Measurements from ENCODE around the gene TMEM178B. TPM values are rescaled to one million over a fixed set of nuclear protein-coding genes. Genes with fewer than 3 reads are reported as not detected.
"Not testable (repeated sequence)": the region's sequence is repeated elsewhere in the genome, so short reads cannot be mapped to it uniquely, and the experiment has no call there.

Gene TMEM178B
- total RNA-seq, 1 donor from 2014 or later, result 19.7 TPM

DNA sequence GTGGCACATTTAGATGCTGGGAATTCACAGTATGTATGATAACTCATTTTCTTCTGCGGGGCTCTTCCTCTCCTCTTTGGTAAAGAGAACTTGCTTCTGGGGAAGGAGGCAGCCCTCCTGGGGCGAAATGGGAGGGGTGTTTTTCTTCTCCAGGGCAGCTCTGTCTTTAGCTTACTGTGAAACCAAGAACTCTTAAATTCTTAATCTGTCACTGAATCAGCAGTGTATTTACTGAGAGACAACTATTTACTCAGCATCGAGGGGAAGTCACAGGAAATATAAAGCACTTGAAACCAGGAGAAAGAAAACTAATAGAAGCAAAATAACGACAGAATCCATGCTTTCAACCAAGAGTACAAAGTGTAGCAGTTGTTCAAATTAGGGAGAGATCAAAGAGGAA is 319.2 kb downstream of the TMEM178B start:
- no peak for DNase-seq (ENCODE audit: low read depth, low spot score)
- Mint-ChIP-seq H3K4me3 (no peak overlapping the region), H3K4me1 (peaks cover 11% of the 10 kb centered on the region), H3K27me3 (ENCODE audit: low read depth) (no peaks in the 10 kb centered on the region), H3K36me3 (ENCODE audit: low read depth) (no peaks in the 10 kb centered on the region), H3K27ac (ENCODE audit: unreplicated experiment) (no peak overlapping the region), H3K9me3 (peaks cover 2% of the 10 kb centered on the region)
- no peak for TF ChIP-seq CTCF (conservative IDR thresholded peaks at IDR 0.05)

GRCh38 chr7:141397236-141398163 is 323.6 kb downstream of the TMEM178B start:
- Mint-ChIP-seq H3K36me3 (ENCODE audit: low read depth) (no peaks in the 10 kb centered on the region), H3K27ac (ENCODE audit: unreplicated experiment) (no peak overlapping the region), H3K4me1 (peaks cover 12% of the 10 kb centered on the region), H3K4me3 (no peak overlapping the region), H3K27me3 (ENCODE audit: low read depth) (no peaks in the 10 kb centered on the region), H3K9me3 (peaks cover 2% of the 10 kb centered on the region)
- no peak for DNase-seq (ENCODE audit: low read depth, low spot score)
- no peak for TF ChIP-seq CTCF (conservative IDR thresholded peaks at IDR 0.05)

DNA sequence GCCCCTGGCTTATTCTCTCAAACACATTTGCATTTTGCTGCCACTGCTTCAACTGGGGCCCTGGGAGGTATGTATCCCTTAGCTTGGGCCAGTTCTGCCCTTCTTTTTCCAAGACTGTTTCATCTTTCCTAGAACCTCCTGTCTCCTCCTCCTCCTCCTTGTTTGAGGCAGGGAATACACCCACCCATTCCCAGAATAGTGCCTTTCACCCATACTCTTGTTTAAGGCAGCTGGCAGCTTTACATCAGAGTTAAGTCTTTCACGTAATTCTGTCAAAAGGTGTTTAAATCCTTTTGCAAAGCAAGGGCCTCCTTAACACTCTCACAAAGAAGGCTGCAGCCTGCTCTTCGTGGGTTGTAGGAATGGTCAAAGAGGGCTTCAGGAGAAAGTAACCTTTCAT is 326.5 kb downstream of the TMEM178B start:
- TF ChIP-seq CTCF (conservative IDR thresholded peaks at IDR 0.05), result no peak
- no peaks in the 10 kb centered on the region for H3K36me3 Mint-ChIP-seq (ENCODE audit: low read depth)
- H3K4me1 Mint-ChIP-seq, result peaks cover 15% of the 10 kb centered on the region
- H3K27me3 Mint-ChIP-seq (ENCODE audit: low read depth), result no peaks in the 10 kb centered on the region
- H3K27ac Mint-ChIP-seq (ENCODE audit: unreplicated experiment), result no peak overlapping the region
- no peak overlapping the region for H3K4me3 Mint-ChIP-seq
- no peaks in the 10 kb centered on the region for H3K9me3 Mint-ChIP-seq
- DNase-seq (ENCODE audit: low read depth, low spot score), result no peak

DNA sequence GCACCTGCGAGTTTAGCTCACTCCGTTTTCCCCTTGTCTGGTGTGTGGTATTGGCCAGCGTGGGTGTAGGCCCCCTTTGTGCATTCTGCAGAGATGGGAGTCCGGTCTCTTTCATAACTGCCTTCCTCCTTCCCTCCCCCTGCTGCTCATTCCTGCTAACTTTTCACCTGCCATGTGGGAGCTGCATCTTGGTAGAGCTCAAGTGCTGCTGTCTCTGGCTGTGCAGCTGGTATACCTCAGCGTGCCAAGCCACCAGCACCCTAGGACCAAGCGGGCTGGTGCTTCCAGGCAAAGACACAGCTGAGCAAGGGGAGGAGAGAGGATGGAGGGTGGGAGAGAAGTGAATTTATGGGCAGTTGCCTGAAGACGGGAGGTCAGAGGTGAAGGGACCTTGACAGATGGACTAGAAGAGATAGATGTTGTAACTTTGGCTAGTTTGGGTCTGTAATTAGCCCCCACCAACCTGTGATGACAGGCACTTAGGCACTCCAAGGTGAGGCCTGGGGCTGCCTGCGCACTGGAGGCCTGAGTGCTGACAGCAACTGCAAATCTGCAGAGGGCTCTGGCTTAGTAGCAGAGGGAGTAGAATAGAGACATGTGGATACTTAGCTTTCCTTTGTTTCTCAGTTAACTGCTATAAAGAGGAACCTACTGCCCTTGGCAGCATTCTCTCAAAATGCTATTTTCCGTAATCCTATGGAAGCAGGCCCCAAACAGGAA is 328.6 kb downstream of the TMEM178B start:
- Mint-ChIP-seq H3K9me3 (no peaks in the 10 kb centered on the region), H3K36me3 (ENCODE audit: low read depth) (no peaks in the 10 kb centered on the region), H3K4me3 (no peak overlapping the region), H3K4me1 (peaks cover 21% of the 10 kb centered on the region), H3K27me3 (ENCODE audit: low read depth) (no peaks in the 10 kb centered on the region), H3K27ac (ENCODE audit: unreplicated experiment) (peak overlapping the region; percentile 90)
- no peak for TF ChIP-seq CTCF (conservative IDR thresholded peaks at IDR 0.05)
- no peak for DNase-seq (ENCODE audit: low read depth, low spot score)

DNA sequence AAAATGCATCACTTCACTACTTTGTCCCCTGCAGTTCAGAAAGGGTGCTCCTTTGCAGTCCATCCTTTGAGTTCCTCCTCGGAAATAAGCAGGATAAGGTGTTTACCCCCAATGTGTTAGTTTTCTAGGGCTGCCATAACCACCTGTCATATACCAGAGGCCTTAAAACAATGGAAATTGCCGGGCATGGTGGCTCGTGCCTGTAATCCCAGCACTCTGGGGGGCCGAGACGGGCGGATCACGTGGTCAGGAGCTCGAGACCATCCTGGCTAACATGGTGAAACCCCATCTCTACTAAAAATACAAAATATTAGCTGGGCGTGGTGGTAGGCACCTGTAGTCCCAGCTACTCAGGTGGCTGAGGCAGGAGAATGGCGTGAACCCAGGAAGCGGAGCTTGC is 330.0 kb downstream of the TMEM178B start:
- H3K4me3 Mint-ChIP-seq; DNase-seq (ENCODE audit: low read depth, low spot score); H3K36me3 Mint-ChIP-seq (ENCODE audit: low read depth); H3K27ac Mint-ChIP-seq (ENCODE audit: unreplicated experiment); H3K9me3 Mint-ChIP-seq; H3K27me3 Mint-ChIP-seq (ENCODE audit: low read depth): not testable (repeated sequence)
- peaks cover 28% of the 10 kb centered on the region for H3K4me1 Mint-ChIP-seq

GRCh38 chr7:141406347-141406746 is 332.5 kb downstream of the TMEM178B start:
- DNase-seq (ENCODE audit: low read depth, low spot score), result no peak
- Mint-ChIP-seq H3K9me3 (no peaks in the 10 kb centered on the region), H3K27ac (ENCODE audit: unreplicated experiment) (no peak overlapping the region), H3K4me1 (peaks cover 47% of the 10 kb centered on the region), H3K27me3 (ENCODE audit: low read depth) (no peaks in the 10 kb centered on the region), H3K4me3 (no peak overlapping the region), H3K36me3 (ENCODE audit: low read depth) (no peaks in the 10 kb centered on the region)
- TF ChIP-seq CTCF (conservative IDR thresholded peaks at IDR 0.05), result no peak
